ENCODE results near the gene ZNF236. TPM values are rescaled to one million over a fixed set of nuclear protein-coding genes. Genes with fewer than 3 reads are reported as not detected.
"Not testable (repeated sequence)": the region's sequence is repeated elsewhere in the genome, so short reads cannot be mapped to it uniquely, and the experiment has no call there.

ZNF236 gene
- total RNA-seq, 1 experiment from 2014 or later = 43.2 TPM

GRCh38 chr18:76980663-76981395, 158.5 kb downstream of the ZNF236 start:
- Histone ChIP-seq H3K9me3 (no peaks in the 10 kb centered on the region), H3K27me3 (no peaks in the 10 kb centered on the region), H3K4me3 (no peak overlapping the region), H3K36me3 (no peaks in the 10 kb centered on the region)
- DNase-seq = no peak

DNA sequence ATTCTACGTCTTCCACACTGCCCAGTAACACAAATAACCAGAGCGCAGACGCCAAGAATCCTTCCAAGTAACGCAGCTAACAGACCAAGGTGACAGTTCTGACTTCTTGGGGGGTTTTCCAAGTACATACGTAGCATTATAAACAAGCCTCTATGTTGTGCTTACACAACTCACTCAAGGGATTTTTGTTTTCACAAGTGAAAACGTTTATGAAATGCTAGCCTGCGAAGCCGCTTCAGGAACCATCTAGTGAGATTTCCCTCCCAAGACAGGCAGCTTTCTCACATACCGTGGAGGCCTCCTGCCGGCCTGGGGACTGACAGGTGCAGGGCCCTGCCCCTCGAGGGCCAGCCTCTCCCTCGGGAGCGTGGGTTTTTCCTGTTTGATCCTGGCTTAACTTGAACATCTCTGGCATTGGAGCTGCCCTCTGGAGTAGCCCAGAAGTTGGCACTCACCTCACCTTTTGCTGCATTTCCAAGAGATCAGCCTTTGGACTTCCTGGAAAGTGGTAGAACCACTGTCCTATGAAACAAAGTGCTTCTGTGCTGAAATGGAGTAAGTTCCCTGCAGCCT, 159.1 kb downstream of the ZNF236 start:
- Histone ChIP-seq H3K4me3 (no peak overlapping the region), H3K36me3 (no peaks in the 10 kb centered on the region), H3K27me3 (no peaks in the 10 kb centered on the region), H3K9me3 (no peaks in the 10 kb centered on the region)
- DNase-seq = no peak

DNA sequence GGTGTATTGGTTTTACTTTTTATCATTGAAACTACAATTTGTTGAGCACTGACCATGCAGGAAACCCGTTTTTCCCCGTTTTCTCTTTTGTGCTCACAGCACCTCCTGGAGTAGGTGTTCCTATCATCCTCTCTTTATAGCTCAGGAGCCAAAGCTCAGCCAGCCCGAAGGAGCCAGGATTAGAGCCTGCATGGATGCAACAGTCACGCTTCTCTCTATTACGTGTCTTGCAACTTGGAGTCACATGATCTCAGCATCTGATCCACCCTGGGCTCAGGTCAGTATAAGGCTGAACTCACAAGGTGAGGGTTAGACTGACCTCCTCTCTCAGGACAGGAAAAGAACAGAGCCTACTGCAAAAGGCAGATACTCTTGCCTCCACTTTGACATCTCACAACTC, 159.7 kb downstream of the ZNF236 start:
- no peaks in the 10 kb centered on the region for H3K27me3 ChIP-seq
- no peaks in the 10 kb centered on the region for H3K36me3 ChIP-seq
- H3K4me3 ChIP-seq = no peak overlapping the region
- no peak for DNase-seq
- no peaks in the 10 kb centered on the region for H3K9me3 ChIP-seq

- DNase-seq = peak; percentile 72
- Histone ChIP-seq H3K27me3 (no peaks in the 10 kb centered on the region), H3K36me3 (no peaks in the 10 kb centered on the region), H3K4me3 (no peak overlapping the region), H3K9me3 (no peaks in the 10 kb centered on the region)
These were observed 160.7 kb downstream of the ZNF236 start for GRCh38 chr18:76982841-76983583.

DNA sequence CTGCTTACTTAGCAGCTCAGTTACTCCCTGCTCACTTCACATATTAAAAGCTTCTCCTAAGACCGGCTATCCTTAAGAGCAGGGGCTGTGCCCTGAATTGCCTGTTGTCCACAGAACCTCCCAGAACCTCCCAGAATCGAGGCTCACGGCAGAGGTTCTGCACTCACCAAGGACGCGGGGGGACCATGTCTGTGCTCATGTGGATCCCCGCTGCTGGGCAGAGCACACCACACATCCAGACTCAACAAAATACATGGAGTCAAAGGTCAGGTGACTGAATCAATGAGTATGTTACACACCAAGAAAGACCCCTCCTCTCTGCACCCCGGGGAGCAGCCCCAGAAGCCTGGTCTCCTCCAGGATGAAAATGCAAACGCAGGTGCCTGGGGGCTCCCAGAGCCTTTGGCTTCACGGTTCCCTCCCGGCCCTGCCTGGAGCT, 161.3 kb downstream of the ZNF236 start:
- H3K9me3 ChIP-seq = no peaks in the 10 kb centered on the region
- H3K36me3 ChIP-seq = no peaks in the 10 kb centered on the region
- DNase-seq = no peak
- H3K27me3 ChIP-seq = no peaks in the 10 kb centered on the region
- H3K4me3 ChIP-seq = no peak overlapping the region

DNA sequence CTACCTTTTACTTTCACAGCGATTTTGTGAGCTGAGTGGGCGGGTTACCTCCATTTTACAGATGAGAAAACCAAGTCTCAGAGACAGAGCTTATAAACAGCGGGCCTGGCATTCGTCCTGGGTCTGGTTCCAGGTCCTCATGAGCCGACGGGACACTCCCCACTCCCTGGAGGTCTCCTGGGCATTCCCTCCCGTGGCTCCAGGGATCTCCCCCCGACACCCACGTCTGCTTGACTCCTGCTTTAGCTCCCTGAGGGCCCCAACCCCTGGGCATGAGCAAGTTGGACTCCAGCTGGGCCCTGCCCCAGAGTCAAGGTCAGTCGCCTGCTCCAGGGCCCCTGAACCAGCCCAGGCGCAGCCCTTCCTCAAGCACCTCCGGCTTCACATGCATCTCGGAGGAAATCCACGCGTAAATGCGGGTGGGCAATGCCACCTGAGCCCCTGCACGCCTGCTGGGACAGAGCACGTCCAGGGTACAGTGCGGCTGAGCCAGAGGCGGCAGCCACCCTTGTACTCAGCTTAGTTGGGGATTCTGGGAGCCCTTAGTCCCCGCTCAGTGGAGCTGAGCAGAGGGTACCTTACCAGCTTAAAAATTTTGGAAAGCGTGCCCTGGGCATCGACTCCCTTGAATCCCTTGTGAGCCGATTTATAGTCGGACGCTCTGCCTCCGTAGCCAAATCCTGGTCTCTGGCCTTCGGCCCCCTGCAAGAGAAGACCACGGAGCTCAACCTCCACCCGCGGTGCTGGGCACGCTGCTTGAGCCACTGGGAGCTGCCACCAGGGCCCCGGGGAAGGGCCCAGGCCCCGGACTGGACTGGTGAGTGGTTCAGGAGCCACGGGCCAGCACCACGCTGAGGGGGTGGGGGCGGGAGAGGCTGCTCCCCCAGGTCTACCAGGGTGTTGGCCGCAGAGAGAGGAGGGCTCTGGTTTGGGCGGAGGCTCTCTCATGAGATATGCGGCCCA, 162.1 kb downstream of the ZNF236 start:
- DNase-seq = no peak
- Histone ChIP-seq H3K27me3 (no peaks in the 10 kb centered on the region), H3K9me3 (no peaks in the 10 kb centered on the region), H3K36me3 (no peaks in the 10 kb centered on the region), H3K4me3 (no peak overlapping the region)

GRCh38 chr18:76985156-76985950, 163.0 kb downstream of the ZNF236 start:
- Histone ChIP-seq H3K27me3 (no peaks in the 10 kb centered on the region), H3K4me3 (no peak overlapping the region), H3K36me3 (no peaks in the 10 kb centered on the region), H3K9me3 (no peaks in the 10 kb centered on the region)
- DNase-seq = no peak

DNA sequence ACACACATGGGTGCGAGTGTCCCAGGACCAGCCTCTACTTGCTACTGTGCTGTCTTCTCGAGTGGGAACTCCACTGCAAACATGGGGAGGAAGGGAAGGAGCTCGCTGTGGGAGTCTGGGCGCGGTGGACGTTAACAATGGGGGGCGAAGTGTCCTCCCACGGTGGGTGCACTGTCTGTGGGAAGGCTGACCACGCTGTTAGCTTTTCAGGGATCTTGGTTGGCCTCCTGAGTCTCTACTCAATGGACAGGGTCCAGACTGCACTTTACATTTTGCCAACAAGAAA, 163.5 kb downstream of the ZNF236 start:
- no peak for DNase-seq
- Histone ChIP-seq H3K9me3 (no peaks in the 10 kb centered on the region), H3K4me3 (no peak overlapping the region), H3K36me3 (no peaks in the 10 kb centered on the region), H3K27me3 (no peaks in the 10 kb centered on the region)

GRCh38 chr18:76986406-76986805, 164.0 kb downstream of the ZNF236 start:
- H3K9me3 ChIP-seq = no peaks in the 10 kb centered on the region
- H3K36me3 ChIP-seq = no peaks in the 10 kb centered on the region
- no peak overlapping the region for H3K4me3 ChIP-seq
- no peak for DNase-seq
- H3K27me3 ChIP-seq = no peaks in the 10 kb centered on the region

DNA sequence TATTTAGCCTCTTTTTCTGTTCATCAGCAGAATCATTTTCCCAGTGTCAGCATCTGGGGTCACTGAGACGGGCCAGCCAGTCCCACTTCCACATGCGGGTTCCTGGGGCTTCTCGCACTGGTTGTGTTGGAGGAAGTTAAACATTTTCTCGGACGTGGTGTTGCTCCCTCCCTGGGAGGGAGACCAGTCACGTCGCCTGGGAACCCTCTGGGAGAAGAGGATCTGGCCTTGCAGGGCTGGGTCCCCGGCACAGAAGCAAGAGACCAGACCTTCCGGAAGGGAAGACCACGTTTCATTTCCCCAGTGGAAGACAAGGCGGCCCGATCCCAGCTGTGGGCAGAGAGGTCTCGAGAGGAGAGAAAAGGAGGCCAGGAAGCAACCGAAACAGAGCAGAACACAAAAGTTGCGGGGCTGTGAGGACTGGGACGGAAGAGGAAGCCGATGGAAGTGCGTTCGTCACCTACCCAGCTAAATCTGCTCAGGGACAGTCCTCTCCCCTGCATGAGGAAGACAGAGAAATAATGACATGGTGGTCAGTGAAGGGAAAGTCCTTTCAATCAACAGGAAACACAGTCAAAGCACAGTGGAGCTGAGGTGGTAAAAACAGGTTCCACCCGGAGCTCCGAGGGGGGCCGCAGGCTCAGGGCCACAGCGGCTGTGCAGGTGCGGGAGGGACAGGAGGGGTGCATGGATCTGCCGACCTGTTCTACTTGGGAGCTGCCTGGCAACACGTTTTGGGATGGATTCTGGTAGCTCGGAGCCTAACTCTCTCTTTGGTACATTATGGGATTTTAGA, 165.9 kb downstream of the ZNF236 start:
- no peaks in the 10 kb centered on the region for H3K9me3 ChIP-seq
- no peak for DNase-seq
- no peak overlapping the region for H3K4me3 ChIP-seq
- H3K36me3 ChIP-seq = no peaks in the 10 kb centered on the region
- no peaks in the 10 kb centered on the region for H3K27me3 ChIP-seq

DNA sequence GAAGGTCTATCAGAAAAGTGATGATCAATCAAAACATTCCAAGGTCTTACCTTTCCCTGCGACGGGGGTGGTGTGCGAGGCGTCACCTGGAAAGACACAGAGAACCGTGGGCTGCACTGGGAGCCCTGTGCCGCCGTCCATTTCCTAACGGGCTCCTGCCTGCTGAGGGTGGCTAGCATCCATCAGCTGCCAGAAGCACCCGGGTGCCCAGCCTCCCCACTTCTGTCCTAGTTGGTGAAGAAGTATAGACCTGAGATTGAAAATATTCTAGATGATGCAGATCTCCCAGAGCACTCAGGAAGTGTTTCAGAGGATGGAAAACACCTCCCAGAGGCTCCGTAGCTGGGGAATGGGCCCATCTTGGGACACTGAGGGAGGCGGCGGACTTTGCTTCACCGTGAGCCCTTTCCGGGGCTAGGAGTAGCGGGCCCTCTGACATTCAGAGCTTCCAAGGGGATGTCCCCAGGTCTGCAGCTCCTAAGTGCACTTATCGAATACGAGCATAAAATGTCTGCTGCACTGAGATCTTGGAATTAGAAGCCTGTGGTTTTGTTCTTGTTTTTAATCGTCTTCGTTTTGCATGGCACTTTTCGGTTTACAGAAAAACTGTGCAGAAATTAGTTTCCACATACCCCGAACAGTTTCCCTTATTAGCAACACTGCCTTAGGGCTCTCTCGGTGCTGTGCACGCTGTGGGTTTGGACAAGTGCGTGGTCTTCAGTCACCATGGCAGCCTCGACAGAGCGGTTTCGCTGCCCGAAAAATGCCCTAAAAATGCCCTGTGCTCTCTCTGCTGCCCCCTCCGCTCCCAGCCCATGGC, 166.7 kb downstream of the ZNF236 start:
- H3K27me3 ChIP-seq = no peaks in the 10 kb centered on the region
- H3K4me3 ChIP-seq = no peak overlapping the region
- H3K36me3 ChIP-seq = no peaks in the 10 kb centered on the region
- H3K9me3 ChIP-seq = no peaks in the 10 kb centered on the region
- no peak for DNase-seq

- Histone ChIP-seq H3K27me3 (no peaks in the 10 kb centered on the region), H3K9me3 (no peaks in the 10 kb centered on the region), H3K36me3 (no peaks in the 10 kb centered on the region), H3K4me3 (no peak overlapping the region)
- no peak for DNase-seq
These were observed 167.4 kb downstream of the ZNF236 start for GRCh38 chr18:76989647-76990190.

GRCh38 chr18:76990343-76991020, 168.1 kb downstream of the ZNF236 start:
- H3K9me3 ChIP-seq, H3K27me3 ChIP-seq, H3K36me3 ChIP-seq, DNase-seq, H3K4me3 ChIP-seq: not testable (repeated sequence)

DNA sequence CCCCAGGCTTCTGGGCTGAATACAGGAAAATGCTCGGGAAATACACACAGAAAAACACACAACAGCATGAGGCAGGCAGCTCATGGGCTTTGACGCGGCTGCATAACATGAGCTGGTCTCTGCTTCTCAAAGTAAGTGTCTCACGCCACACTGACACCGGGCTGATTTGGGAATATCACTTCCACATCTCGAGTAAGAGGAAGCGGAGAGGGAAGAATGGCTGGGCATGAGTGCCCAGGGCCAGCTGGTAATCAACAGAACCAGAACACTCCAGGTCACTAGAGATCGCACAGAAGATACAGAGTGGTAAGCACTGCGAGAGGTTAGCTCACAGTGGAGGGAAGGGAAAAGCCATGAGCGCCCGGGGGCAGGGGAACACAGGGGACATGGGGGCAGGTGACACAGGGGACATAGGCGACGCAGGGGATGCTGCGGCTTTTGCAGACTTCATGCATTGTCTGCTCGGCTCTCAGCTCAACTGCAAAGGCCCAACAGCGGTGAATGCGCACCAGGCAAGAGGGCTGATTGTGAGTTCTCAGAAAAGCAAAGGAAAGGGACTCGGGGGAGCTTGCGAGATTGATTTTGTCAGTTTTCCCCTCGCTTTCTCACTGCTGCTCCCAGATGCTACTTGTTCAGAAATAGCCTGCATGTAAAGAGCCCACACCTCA, 168.8 kb downstream of the ZNF236 start:
- DNase-seq = no peak
- H3K36me3 ChIP-seq = no peaks in the 10 kb centered on the region

More for the DNA sequence above, 168.8 kb downstream of the ZNF236 start:
- Histone ChIP-seq H3K27me3 (no peaks in the 10 kb centered on the region), H3K4me3 (no peak overlapping the region), H3K9me3 (no peaks in the 10 kb centered on the region)

Measured in MG63 (cell line).